Omental fat pad (tissue), 4 donors: ENCODE measurements around the gene SLN. TPM values are rescaled to one million over a fixed set of nuclear protein-coding genes. Genes with fewer than 3 reads are reported as not detected.

Experiments
- ATAC-seq: fragments of 150-250 bp; one replicate; pipeline ENCODE4 v1.9.1; 2016; ENCODE audit warnings: mild to moderate bottlenecking, moderate library complexity; ENCODE audit not compliant: low FRiP score
- DNase-seq: peaks from one replicate; pipeline ENCODE4 v3.0.0-alpha.2; 2019; ENCODE audit warnings: low spot score
- total RNA-seq, 4 donors: library from RNA; depleted of rRNA; stranded (reverse); fragments of >200 nt; gene quantifications; one replicate each; pipeline ENCODE4 v1.1.0, GENCODE V29; 2016
- TF ChIP-seq, protein P1 (sequence below), 3 donors: fragments of 450-650 bp; IDR thresholded peaks; one replicate each; pipeline ENCODE4 v1.5.1; 2016 to 2017; ENCODE audit warnings: antibody characterized with exemption in 3 of 3, mild to moderate bottlenecking in 3 of 3, moderate library complexity in 2 of 3

The SLN gene
- total RNA-seq, 4 donors from 2014 or later: not detected

- no peak for ATAC-seq
- no peak for DNase-seq
- TF ChIP-seq, protein P1, sequence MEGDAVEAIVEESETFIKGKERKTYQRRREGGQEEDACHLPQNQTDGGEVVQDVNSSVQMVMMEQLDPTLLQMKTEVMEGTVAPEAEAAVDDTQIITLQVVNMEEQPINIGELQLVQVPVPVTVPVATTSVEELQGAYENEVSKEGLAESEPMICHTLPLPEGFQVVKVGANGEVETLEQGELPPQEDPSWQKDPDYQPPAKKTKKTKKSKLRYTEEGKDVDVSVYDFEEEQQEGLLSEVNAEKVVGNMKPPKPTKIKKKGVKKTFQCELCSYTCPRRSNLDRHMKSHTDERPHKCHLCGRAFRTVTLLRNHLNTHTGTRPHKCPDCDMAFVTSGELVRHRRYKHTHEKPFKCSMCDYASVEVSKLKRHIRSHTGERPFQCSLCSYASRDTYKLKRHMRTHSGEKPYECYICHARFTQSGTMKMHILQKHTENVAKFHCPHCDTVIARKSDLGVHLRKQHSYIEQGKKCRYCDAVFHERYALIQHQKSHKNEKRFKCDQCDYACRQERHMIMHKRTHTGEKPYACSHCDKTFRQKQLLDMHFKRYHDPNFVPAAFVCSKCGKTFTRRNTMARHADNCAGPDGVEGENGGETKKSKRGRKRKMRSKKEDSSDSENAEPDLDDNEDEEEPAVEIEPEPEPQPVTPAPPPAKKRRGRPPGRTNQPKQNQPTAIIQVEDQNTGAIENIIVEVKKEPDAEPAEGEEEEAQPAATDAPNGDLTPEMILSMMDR (IDR thresholded peaks at IDR 0.05): no peak
Observed at GRCh38 chr11:107677924-107678631, 33.8 kb downstream of the SLN start.

DNA sequence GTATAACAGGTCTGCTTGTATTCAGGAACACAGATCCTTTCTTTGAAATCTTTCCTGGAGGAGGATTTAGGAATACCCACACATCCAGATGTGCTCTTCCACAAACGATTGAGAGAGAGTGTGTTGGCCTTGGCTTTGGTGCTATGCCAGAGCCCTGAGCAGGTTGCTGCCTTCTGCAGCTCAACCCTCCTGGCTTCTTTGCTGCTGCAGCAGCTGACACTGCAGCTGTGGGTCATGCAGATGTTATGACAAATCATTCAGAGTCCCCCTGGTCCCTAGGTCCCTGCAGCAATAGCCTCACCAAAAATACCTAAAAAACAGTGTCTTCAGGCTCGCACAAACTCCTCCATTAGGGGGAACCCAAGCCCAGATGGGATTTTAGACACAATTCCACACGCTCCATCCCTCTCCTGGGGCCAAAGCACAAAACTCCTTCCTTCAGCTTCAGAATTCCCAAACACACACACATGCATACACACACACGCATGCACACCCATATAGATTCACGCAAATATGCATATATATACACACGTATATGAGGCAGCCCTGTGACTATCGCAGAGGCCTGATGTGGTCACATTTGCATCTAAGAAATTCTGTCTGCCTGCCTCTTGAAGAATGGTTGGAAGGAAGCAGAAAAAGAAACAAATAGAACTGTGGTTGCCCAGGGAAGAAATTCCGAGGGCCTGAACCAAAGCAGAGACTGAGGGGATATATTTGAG lies 35.4 kb downstream of the SLN start:
- ATAC-seq (no peak), DNase-seq (no peak)
- TF ChIP-seq, protein P1 (IDR thresholded peaks at IDR 0.05): no peak

- DNase-seq (no peak), ATAC-seq (no peak)
- TF ChIP-seq, protein P1 (IDR thresholded peaks at IDR 0.05): no peak
Observed at GRCh38 chr11:107675902-107676301, 36.0 kb downstream of the SLN start.

DNA sequence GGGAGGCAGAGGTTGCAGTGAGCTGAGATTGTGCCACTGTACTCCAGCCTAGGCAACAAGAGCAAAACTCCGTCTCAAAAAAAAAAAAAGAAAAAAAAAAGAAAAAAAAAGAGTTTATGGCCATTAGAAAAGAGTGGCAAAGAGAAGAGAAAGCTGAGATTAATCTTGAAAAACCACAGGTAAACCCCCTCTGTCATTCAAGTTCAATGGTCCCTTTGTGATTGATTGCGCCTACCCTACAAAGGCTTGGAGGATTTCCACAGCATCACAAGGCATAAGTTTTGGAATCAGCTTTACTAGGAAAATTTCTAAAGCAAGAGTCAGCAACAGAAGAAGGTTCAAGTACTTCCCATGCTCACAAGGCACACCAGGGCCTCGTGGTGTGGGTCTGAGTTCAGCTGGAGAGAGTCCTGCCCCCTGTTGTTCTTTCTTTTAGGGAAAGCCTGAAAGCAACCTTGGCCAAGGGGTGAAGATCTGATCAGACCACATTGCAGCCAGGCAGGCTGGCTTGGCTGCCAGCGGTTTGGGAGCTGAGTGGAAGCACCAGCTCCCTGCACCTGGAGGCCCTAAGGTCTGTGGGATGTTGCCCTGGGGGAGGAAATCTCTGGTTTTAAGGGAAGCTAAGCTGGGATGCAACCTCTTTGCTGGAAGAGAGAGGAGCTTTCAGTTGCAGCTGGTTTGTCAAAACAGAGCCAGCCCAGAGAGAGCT lies 41.8 kb downstream of the SLN start:
- no peak for ATAC-seq
- no peak for DNase-seq
- TF ChIP-seq, protein P1 (IDR thresholded peaks at IDR 0.05): no peak

DNA sequence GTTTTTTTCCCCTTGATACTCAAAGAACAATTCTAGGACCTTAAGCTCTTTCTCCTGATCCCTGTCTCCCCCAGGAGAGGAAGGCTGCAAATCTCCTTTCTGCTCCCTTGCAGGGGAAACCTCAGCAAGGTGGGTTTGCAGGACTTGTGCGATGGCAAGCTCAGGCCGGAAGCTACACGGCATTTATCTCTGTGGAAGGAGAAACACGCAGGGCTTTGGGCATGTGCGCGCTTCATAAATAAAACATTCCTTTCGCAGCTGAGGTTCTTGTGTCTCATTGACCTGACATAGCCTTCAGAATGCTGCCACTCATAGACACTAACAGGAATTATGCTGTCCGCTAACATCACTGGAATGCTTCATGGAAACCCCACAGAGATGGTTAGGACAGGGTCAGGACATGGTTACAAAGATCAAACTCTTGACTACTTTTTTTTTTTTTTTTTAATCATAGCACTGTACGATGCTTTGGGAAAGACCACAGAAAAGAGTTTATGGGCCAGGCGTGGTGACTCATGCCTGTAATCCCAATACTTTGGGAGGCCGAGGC lies 42.6 kb downstream of the SLN start:
- DNase-seq: no peak
- TF ChIP-seq, protein P1 (IDR thresholded peaks at IDR 0.05): no peak

DNA sequence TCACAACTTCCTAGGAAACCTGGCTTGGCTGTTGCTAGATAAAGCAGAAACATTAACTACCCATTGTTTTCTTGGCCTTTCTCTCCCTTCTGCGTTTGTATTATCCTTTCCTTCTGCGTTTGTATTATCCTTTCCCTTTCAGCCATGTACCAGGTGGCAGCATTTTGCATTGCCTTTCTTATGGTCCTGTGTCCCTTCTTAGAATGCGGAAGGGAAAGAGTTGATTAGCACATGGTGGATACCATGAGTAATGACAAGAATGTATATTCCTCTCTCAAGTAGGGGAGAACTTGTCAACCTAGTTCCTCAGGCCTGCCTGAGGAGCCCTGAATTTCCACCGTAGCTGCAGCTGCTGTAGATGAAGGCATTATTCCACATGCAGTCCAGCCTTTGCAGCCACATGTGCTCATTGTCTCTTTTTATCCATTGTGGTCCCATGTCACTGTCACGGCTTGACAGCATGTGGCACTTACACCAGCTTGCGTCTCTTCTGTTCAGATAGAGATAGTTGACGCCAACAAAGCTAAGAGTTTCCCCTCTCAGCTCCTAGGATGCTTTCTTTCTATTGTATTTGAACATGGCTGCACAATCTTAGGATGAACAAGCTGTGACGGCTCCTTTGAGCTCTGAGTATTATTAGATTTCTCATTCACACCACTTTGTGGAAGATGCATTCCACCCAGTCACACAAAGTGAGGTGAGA lies 44.8 kb downstream of the SLN start:
- TF ChIP-seq, protein P1 (IDR thresholded peaks at IDR 0.05): no peak
- no peak for DNase-seq
- no peak for ATAC-seq

More for the DNA sequence above, 42.6 kb downstream of the SLN start:
- no peak for ATAC-seq
